HG02973 (cell line): ENCODE measurements around the gene GNPTG.

Source experiments
- ATAC-seq: cut with Tn5 transposase; IDR thresholded peaks from one replicate; pipeline ENCODE4 v1.9.1; 2021; ENCODE audit warnings: moderate library complexity; ENCODE audit not compliant: unreplicated experiment

GNPTG gene

DNA sequence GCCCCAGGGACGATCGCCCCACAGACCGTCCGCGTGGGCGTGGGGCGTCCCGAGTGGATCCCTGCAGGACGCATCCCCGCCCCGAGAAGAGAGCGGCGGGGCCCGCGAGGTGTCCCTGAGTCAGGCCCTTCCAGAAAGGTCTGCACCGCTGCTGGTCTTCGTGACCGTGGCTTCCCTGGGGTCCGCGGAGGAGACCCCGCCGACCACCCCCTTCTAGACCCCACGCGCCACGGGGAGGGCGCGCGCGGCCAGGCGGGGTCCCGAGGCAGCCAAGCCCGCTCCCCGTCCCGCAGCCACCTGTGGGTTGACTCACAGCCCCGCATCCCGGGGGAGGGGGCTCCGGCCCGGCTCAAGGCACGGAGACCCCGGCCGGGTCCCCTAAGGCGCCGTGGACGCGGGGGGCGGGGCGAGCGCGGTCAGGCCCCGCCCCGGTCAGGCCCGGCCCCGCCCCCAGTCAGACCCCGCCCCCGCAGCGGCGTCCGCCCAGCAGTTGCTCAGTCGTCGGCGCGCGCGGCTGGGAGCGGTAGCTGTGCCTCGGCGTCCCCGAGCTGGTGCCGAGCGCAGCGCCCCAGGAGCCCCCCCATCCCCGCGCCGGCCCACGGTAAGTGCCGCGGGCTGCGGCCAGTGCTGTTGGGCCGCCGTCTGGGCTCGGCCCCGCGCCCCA, 18.4 kb upstream of the GNPTG start, which contains the start of gene BAIAP3:
BAIAP3 (plus strand) TSS at position 497 of the 664 bp plus-strand sequence. CDS start 4,905 bp downstream, outside the sequence.
- no peak for ATAC-seq

DNA sequence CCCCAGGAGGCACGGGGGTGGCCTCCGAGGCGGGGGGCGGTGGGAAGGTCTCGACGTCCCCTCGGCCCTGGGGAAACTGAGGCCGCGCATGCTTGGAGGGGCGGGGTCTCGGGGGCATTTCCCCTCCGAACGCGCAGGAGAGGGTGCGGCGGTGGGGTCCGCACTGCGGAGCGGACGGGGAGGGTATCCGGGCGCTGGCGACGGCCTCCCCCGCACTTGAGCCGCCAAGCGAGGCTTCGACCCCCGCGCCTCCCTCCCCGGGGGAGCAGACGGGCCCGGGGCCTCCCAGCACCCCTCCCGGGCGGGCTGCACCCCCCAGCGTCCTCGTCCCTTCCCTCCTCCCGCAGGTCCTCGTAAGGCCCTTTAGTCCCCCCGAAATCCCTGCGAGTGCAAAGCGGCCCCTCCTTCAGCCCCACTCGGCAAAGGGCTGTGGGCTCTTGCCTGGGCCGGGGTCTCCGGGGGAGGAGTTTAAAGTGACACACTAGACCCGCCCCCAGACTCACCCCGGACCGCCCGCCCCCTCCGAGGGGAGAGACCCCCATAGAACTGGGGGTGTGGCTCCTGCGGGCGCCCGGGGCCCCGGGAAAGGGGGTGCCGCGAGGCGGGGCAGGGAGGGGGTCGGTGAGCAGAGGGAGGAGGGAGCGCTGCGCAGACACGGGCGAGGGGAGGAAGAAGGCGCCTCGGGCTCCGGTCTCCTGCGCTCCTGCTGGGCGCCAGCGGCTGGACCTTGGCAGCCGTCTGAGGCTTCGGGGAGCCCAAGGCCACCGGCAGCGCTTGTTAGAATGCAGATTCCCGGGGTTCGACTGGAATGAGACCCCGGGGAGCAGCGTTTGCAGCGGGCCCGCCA, 17.7 kb upstream of the GNPTG start:
- no peak for ATAC-seq

DNA sequence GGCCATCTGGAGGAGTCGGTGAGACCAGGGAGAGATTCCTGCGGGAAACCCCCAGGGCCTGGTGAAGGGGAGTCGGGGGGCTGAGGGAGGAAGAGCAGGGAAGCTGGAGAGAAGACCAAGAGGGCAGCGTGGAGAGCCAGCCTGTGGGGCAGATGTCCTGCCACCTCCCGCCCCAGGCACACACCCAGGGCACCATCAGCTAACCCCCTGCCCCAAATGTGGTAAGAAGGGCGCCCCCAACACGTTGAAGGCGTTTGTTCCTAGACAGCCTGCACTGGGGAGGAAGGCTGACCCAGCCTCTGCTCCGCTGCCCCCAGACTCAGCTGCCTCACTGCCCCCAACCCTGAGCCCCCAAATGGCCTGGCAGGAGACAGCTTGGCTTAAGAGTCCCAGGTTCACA, 17.0 kb upstream of the GNPTG start:
- no peak for ATAC-seq

DNA sequence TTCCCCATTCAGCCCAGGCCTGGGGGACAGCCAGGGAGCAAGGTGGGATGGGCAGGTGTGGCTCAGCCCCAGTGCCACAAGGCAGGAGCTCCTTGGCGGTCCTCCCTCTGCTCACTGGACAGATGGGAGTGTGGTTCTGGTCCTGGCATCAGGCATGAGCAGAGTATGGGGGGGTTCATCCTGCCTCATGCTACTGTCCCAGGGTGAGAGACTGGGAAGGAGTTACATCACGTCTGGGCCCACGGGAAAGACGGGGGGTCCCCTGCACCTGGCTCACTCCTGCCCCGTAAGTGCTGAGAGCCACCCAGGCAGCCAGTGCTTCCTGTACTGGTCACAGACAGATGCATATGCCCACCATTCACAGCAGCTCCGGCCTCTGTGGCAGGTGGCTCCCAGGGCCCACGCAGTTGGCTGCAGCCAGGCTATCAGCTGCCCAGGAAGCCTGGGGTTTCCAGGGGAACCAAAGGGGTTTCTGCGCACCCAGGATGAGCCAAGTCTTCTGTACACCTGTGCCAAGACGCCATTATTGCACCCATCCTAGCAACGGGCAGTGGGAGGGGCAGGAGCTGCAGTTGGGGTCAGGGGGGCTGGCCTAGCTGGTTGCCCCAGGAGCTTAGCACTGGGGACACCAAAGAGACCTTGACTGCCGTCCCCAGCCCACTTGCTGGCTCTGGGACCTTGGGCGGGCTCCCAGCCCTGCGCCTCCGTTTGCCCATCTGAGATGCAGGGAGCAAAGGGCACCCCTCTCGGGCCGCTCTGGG, 16.3 kb upstream of the GNPTG start:
- no peak for ATAC-seq

DNA sequence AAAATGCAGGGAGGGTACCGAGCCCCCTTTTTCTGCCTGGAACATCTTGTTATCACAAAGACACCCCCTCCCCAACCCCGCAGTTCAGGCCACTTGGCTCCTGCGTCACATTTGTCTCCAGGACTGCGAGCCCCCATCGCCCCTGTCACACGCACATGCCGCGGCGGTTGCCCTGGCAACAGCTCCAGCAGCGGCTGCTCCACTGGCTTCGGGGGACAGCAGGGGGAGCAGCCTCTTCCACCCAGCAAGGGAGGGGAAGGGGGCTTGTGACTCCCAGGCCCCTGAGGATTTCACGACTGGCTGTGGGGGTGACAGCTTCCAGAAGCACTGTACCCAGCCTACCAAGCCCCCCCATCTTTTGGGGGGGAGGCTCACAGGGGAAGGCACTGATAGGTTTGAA, 15.7 kb upstream of the GNPTG start:
- ATAC-seq = no peak

DNA sequence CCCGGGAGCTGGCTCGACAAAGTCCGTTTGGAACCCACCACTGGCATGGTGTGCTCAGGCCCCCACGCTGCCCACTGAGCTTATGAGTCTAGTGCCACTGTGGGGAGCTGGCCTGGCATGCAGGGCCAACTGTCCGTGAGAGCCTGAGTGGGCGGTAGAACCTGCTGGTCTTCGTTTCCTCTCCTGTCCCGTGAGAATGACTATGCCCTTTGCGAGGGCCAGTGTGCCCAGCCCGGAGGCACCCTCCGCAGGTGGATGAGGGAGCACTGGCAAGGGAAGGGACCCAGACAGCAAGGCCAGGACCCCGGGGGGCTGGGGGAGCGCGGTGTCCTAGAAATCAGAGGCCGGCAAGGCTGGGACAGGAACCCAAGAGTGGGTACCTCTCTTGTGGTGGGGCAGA, 15.1 kb upstream of the GNPTG start:
- ATAC-seq = no peak

DNA sequence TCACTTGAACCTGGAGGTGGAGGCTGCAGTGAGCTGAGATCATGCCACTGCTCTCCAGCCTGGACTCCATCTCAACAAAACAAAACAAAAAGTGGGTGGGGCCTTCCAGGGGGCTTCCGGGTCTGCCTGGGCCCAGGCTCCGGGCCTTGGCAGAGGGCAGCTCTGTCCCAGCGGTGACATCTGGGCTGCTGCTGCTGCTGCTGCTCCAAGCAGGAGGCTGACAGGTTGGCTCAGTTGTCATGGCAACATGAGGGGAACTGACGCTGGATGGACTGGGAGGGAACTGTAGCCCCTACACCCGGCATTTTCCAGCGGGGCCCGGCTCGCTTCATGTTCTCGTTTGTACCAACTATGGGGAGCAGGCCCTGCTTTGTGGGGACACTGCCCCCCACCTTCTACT, 14.2 kb upstream of the GNPTG start:
- ATAC-seq = no peak

DNA sequence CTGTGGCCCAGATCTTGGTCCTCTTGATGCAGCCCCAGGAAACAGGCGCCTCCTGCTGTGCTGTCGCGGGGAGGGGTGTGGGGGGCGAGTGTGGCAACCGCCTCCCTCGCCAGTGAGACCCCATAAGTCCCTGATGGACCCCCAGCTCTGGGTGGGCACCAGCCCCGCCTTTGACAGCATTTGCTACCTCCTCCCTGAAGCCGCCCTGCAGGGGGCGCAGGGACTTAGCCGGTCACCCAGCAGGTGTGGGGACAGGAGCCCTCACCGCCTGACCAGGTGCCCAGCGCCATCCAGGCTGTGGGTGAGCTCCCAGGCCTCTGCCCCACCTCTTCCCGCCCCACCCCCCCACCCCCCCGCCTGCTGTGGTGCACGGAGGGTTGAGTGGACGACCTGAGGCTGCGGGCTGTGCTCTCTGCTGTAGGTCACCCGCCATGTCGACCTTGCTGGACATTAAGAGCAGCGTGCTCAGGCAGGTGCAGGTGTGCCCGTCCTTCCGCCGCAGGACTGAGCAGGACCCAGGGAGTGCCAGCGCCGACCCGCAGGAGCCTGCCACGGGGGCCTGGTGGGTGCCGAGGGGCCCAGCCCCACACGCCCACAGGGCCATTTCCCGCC, 13.5 kb upstream of the GNPTG start:
- ATAC-seq = no peak

DNA sequence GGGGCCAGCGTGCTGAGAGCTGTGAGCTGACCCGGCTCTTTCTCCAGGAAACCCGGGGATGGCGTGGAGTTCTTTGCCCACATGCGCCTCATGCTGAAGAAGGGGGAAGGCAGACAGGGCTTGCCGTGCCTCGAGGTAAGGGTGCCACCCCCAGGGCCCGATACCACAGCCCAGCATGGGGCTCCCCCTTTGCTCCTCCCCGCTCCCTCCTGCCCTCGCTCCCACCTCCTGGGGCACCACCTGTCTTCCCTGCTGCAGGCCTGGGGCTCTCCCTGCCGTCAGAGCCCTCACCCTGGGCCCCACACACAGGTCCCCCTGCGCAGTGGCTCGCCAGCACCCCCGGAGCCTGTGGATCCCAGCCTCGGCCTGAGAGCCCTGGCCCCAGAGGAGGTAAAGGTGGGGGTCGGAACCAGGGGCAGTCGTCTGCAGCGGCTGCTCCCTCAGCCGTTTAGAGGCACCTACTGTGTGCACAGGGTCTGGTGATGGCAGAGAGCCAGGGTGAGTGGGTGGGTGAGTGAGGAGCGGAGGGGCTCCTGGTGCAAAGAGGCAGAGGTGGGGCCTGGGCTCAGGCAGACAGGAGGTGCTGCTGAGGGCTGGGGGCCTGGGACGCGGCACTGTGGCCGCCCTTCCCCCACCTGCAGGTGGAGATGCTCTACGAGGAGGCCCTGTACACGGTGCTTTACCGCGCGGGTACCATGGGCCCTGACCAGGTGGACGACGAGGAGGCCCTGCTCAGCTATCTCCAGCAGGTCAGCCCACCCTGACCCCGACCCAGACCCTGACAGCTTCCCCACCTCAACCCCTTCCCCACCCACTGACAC, 12.7 kb upstream of the GNPTG start:
- ATAC-seq = no peak

DNA sequence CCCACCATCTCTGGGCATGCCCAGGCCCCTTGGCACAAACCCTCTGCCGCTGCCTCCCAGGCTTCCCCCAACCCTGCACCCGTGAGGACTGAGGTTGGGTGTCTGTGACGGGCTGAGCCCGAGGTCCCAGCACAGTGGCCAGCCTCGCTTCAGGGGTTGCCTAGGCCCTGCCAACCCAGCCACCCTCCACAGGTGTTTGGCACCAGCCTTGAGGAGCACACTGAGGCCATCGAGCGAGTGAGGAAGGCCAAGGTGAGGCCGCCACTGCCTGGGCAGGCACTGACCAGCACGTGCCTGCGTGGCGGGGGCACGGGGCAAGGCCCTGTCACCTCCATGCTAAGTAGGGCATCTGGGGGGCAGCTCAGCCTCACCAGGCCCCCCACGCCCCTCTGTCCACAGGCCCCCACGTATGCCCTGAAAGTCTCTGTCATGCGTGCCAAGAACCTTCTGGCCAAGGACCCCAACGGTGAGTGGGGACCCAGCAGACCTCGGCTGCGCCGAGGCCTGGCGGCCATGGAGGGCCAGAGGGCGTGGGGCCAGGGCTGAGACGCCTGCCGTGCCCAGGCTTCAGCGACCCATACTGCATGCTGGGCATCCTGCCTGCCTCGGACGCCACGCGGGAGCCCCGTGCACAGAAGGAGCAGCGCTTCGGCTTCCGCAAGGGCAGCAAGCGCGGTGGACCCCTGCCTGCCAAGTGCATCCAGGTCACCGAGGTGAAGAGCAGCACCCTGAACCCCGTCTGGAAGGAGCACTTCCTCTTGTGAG, 10.8 kb upstream of the GNPTG start:
- no peak for ATAC-seq

DNA sequence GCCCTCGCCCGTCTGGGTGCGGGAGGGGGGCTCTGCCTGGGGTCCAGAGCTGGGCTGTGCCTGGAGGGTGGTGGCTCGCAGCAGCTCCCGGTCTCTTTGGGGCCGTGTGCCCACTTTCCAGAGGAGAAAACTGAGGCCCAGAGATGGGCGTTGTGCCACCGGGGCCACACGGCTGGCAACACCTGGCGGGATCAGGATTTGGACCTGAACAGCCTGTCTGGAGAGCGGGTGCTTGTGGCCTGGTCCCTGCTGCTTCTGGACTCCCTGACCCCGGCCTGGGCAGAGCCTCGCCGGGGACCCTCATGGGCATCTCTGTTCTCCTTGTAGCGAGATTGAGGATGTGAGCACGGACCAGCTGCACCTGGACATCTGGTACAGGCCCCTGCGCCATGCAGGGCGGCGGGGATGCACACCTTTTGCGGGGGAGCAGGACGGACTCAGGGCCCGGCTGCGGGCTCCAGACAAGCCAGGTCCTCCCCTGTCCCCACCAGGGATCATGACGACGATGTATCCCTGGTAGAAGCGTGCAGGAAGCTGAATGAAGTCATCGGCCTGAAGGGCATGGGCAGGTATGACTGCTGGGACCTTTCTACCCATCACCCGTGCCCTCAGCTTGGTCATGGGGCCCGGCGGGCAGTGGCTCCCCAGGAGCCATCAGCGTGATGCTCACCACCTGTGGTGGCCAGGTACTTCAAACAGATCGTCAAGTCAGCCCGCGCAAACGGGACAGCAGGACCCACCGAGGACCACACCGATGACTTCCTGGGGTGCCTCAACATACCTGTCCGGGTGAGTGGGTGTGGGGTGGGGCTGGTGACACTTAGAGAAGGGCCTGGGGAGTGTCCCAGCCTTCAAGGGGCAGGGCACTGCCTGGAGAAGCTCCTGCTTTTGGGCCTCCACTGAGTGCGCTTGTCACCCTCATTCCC, 10.0 kb upstream of the GNPTG start:
- ATAC-seq = no peak

DNA sequence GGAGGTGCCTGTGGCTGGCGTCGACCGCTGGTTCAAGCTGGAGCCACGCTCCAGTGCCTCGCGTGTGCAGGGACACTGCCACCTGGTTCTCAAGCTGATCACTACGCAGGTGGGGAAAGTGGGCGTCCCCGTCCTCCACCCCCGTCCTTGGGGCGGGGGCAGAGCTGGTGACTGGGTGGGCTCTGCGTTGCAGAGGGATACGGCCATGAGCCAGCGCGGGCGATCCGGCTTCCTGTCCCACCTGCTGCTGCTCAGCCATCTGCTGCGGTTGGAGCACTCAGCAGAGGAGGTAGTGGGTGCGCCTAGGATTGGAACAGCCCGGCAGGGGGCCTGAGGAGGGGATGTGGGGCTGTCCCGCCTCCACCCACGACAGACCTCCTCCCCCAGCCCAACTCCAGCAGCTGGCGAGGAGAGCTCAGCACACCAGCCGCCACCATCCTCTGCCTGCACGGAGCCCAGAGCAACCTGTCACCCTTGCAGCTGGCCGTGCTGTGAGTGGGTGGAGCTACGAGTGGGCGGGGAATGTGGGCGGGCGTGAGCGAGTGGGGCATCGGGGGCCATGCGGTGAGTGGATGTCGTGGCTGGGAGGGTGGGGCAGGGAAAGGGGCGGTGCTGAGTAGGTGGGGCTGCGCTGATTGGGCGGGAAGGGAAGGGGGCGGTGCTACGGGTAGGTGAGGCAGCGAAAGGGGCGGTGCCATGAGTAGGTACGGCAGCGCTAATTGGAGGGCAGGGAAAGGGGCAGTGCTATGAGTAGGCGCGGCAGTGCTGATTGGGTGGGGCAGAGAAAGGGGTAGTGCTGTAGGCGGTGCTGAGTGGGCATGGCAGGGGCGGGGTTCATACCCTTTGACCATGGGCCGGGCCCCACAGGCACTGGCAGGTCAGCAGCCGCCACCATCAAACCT, 9.0 kb upstream of the GNPTG start:
- peak; percentile 68 for ATAC-seq

DNA sequence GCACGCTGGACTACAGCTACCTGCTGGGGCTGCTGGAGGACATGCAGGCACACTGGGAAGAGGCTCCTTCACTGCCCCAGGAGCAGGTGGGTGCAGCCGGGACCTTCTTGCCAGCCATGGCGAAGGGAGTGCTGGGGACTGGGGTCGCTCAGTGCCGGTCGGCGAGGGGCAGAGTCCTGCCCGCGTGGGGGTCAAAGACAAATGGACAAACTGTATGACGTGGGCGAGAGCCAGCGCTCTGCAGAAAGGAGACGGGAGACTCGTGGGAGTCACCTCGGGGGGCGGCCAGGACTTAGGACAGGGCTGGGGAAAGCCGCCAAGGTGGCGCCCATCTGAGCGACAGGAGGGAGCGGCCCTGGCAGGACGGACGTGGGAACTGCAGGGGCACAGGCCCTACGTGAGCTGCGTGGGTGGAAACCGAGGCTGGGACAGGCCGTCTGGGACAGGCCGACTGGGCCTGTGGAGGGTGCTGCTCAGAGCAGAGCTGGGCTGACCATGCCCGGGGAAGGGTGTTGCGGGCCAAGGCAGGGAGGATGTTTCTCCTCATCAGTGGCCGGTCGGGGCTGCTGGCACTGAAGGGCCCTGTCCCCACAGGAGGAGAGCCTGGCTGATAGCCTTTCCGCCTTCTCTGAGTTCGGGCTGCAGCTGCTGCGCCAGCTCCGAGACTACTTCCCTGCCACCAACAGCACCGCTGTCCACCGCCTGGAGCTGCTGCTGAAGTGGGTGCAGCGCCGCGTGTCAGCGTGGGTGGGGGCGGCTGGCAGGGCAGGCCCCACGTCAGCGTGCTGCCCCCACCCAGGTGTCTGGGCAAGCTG, 8.1 kb upstream of the GNPTG start:
- ATAC-seq = no peak

DNA sequence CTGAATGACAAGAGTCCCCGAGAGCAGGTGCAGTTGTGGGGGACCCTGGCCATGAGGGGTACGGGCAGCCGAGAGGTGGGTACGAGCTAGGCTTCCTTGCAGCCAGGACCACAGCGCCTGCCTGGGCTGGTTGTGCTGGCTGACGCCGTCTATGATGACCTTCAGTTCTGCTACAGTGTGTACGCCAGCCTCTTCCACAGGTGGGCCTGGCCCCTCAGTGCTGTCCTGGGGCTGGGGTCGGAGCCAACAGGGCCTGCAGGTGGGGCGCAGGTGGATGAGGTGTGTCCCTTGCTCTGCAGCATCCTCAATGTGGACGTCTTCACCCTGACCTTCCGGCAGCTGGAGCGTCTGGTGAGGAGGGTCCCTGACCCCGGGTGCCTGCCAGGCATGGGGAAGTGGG, 7.2 kb upstream of the GNPTG start:
- no peak for ATAC-seq

DNA sequence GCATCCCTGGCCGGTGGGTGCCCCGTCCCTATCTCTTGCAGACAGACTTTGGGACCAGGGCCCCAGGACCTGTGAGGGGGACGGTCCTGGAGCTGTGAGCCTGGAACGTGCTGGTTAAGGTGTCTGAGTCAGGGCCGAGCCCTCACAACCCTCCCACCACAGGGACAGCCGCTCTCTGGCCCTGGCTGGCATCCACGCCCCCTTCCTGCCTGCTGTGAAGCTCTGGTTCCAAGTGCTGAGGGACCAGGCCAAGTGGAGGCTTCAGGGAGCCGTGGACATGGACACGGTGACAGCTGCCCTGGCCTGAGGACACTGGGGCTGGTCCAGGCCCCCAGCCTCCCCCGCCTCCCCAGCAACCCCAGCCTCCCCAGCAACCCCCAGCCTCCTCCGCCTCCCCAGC, 6.6 kb upstream of the GNPTG start:
- no peak for ATAC-seq

DNA sequence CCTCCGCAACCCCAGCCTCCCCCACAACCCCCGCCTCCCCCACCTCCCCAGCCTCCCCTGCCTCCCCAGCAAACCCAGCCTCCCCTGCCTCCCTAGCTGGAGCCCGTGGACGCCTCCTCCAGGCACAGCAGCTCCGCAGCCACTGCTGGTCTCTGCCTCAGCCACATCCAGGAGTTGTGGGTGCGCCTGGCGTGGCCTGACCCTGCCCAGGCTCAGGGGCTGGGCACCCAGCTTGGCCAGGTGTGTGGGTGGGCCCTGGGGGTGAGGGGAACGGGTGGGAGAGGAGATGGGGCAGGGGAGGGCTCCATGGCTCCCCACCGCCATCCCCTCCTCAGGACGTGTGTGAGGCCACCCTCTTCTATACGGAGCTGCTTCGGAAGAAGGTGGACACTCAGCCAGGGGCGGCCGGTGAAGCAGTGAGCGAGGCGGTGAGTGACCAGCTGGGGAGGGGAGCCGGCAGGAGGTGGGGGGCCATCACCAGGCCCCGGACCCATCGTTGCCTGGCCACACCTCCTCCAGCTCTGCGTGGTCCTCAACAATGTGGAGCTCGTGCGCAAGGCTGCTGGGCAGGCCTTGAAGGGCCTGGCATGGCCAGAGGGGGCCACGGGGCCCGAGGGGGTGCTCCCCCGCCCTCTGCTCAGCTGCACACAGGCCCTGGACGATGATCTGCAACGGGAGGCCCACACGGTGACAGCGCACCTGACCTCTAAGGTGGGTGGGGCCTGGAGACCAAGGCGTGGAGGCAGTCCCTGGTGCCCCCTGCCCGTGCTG, 5.9 kb upstream of the GNPTG start:
- no peak for ATAC-seq
